Body of pancreas (tissue), 4 donors: Measurements from ENCODE around the gene ZNF469.
"Not testable (repeated sequence)": the region's sequence is repeated elsewhere in the genome, so short reads cannot be mapped to it uniquely, and the experiment has no call there.

Experiments
- POLR2A ChIP-seq, 3 donors: fragments of 450-650 bp; IDR thresholded peaks; one replicate each; pipeline ENCODE4 v1.6.1; 2016; ENCODE audit warnings: antibody characterized with exemption in 3 of 3, mild to moderate bottlenecking in 2 of 3
- TF ChIP-seq, protein P1 (sequence below), 7 experiments: fragments of 450-650 bp in 4 of 7; fragments of 200-600 bp in 3 of 7; sonication (generic) in 3 of 7; IDR thresholded peaks; one replicate each; pipeline ENCODE4 v1.5.1; 2016 to 2019; ENCODE audit warnings: antibody characterized with exemption in 7 of 7

DNA sequence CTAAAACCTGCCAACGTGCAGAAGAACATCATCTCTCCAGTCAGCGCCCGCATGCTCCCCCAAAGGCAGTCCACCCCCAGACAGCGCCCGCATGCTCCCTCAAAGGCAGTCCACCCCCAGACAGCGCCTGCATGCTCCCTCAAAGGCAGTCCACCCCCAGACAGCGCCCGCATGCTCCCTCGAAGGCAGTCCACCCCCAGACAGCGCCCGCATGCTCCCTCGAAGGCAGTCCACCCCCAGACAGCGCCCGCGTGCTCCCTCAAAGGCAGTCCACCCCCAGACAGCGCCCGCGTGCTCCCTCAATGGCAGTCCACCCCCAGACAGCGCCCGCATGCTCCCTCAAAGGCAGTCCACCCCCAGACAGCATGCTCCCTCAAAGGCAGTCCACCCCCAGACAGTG, 22.4 kb upstream of the ZNF469 start:
- TF ChIP-seq, protein P1, sequence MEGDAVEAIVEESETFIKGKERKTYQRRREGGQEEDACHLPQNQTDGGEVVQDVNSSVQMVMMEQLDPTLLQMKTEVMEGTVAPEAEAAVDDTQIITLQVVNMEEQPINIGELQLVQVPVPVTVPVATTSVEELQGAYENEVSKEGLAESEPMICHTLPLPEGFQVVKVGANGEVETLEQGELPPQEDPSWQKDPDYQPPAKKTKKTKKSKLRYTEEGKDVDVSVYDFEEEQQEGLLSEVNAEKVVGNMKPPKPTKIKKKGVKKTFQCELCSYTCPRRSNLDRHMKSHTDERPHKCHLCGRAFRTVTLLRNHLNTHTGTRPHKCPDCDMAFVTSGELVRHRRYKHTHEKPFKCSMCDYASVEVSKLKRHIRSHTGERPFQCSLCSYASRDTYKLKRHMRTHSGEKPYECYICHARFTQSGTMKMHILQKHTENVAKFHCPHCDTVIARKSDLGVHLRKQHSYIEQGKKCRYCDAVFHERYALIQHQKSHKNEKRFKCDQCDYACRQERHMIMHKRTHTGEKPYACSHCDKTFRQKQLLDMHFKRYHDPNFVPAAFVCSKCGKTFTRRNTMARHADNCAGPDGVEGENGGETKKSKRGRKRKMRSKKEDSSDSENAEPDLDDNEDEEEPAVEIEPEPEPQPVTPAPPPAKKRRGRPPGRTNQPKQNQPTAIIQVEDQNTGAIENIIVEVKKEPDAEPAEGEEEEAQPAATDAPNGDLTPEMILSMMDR (IDR thresholded peaks at IDR 0.05): not testable (repeated sequence)
- TF ChIP-seq POLR2A (IDR thresholded peaks at IDR 0.05): not testable (repeated sequence)
